Body of pancreas (tissue), 4 donors: Measurements from ENCODE around the gene ZNF146.

Source experiments
- CTCF ChIP-seq, 7 experiments: fragments of 450-650 bp in 4 of 7; fragments of 200-600 bp in 3 of 7; sonication (generic) in 3 of 7; IDR thresholded peaks; one replicate each; pipeline ENCODE4 v1.5.1; 2016 to 2019; ENCODE audit warnings: antibody characterized with exemption in 7 of 7
- POLR2A ChIP-seq, 3 donors: fragments of 450-650 bp; IDR thresholded peaks; one replicate each; pipeline ENCODE4 v1.6.1; 2016; ENCODE audit warnings: antibody characterized with exemption in 3 of 3, mild to moderate bottlenecking in 2 of 3

GRCh38 chr19:36215276-36216123 is 594 bp downstream of the ZNF146 start:
- TF ChIP-seq POLR2A (IDR thresholded peaks at IDR 0.05) (no peak), CTCF (IDR thresholded peaks at IDR 0.05) (no peak)
